ENCODE results near the gene ZSCAN12.

DNA sequence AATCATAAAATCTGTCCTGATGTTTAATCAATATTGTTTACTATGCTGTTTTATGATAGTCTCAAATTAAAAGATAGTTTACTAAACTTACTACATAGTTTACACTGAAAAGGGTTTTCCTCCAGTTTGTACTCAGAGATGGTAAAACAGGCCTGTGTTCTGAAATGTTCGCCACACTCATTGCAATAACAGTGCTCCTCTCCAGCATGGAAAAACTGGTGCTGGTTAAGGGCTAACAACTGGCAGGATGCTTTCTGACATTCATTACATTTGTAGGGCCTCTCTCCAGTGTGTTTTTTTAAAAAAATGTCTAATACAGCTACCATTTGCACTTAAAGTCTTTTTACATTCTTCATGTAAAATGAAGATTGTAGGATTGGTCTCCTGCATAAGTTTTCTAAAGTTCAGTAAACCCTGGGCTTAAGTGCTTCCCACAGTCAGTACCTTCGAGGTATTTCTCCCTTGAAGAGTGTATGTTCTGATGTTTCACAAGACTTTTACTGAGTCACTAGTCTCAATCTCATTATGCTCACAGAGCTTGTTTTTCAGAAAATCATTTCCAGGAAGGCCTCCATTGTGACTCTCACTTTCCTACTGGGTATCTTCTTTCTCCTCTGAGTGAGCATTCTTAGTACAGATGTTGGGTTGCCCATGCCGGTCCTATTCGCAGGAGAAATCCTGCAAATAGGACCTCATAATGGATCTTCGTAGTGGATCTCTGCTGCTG, 8.7 kb upstream of the ZSCAN12 start:
- TF ChIP-seq, protein P1, sequence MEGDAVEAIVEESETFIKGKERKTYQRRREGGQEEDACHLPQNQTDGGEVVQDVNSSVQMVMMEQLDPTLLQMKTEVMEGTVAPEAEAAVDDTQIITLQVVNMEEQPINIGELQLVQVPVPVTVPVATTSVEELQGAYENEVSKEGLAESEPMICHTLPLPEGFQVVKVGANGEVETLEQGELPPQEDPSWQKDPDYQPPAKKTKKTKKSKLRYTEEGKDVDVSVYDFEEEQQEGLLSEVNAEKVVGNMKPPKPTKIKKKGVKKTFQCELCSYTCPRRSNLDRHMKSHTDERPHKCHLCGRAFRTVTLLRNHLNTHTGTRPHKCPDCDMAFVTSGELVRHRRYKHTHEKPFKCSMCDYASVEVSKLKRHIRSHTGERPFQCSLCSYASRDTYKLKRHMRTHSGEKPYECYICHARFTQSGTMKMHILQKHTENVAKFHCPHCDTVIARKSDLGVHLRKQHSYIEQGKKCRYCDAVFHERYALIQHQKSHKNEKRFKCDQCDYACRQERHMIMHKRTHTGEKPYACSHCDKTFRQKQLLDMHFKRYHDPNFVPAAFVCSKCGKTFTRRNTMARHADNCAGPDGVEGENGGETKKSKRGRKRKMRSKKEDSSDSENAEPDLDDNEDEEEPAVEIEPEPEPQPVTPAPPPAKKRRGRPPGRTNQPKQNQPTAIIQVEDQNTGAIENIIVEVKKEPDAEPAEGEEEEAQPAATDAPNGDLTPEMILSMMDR (IDR thresholded peaks at IDR 0.05) = no peak
- no peak for TF ChIP-seq POLR2A (IDR thresholded peaks at IDR 0.05)
- no peak for TF ChIP-seq EP300 (IDR thresholded peaks at IDR 0.05)

Measured in ovary (tissue), 3 donors.